GM18499 (cell line): ENCODE results near the gene LZTFL1.
"Not testable (repeated sequence)": the region's sequence is repeated elsewhere in the genome, so short reads cannot be mapped to it uniquely, and the experiment has no call there.

Experiments
- ATAC-seq: cut with Tn5 transposase; IDR thresholded peaks from one replicate; pipeline ENCODE4 v1.9.1; 2021; ENCODE audit warnings: moderate number of reproducible peaks; ENCODE audit not compliant: insufficient read depth, unreplicated experiment

Gene LZTFL1

DNA sequence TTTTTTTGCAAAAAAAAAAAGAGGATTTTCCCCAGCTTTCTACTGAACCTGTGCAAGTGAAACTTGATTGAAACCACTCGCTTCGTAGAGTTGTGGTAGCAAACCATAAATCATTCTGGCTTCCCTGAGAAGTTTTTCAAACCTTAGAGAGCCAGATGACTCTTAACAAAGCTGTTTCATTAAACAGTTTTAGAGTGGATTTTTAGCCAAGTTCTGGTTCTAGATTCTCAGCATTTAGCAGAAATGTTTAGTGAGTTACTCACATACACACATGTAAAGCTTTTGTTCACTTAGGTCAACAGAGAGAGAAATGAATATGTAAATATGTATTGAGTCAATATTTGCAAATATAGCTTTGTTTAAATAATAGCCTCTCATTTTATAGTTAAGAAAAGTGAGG lies 26.3 kb upstream of the LZTFL1 start:
- no peak for ATAC-seq

- no peak for ATAC-seq
Measured at GRCh38 chr3:45865563-45865962, 23.6 kb upstream of the LZTFL1 start.

DNA sequence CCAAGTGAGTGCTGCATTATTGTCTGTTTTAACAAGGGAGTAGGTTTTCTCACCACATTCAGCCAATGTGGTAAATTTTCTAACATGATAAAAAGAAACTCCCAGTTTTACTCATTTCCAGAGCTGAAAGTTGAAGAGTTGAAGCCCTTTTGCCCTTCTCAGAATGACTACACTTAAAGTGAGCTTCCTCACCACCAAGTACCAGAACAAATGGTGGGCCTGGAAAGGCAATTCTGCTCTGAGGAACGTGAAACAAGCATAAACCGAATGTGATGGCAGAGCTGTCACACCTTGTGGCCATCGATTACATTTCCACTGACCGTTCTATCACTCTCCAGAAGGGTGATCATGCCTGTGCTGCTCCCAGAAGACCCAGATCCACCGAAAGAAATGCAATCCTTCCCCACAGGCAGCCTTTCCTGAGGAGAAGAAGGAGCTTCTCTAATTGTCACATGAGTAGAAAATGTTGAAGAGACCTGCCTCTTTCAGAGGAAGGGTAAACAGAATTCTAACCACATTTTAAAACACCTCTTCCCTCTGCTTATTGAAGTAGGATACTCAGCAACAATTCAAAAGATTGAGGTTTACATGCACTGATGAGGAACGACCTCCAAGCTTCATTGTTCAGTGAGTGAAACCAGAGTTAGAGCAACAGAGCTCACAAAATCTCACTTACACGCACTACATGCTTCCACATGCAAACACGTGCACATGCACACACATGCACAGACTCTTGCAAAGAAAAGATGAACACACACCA lies 23.0 kb upstream of the LZTFL1 start:
- peak; percentile 52 for ATAC-seq

- ATAC-seq, result no peak
Measured at GRCh38 chr3:45861043-45861719, 19.3 kb upstream of the LZTFL1 start.

- no peak for ATAC-seq
Measured at GRCh38 chr3:45860481-45860880, 18.6 kb upstream of the LZTFL1 start.

- ATAC-seq, result no peak
Measured at GRCh38 chr3:45858809-45859543, 17.1 kb upstream of the LZTFL1 start.

DNA sequence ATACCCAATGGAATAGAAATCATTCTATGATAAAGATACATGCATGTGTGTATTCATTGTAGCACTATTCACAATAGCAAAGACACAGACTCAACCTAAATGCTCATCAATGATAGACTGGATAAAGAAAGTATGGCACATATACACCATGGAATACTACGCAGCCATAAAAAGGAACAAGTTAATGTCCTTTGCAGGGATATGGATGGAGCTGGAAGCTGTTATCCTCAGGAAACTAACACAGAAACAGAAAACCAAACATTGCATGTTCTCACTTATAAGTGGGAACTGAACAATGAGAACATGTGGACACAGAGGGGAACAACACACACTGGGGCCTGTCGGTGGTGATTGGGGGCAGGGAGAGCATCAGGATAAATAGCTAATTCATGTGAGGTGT lies 15.1 kb upstream of the LZTFL1 start:
- ATAC-seq, result not testable (repeated sequence)

DNA sequence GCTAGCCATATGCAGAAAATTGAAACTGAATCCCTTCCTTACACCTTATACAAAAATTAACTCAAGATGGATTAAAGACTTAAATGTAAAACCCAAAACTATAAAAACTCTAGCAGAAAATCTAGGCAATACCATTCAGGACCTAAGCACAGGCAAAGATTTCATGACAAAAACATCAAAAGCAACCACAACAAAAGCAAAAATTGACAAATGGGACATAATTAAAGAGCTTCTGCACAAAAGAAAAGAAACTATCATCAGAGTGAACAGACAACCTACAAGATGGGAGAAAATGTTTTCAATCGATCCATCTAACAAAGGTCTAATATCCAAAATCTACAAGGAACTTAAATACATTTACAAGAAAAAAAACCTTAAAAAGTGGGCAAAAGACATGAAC lies 14.4 kb upstream of the LZTFL1 start:
- not testable (repeated sequence) for ATAC-seq

DNA sequence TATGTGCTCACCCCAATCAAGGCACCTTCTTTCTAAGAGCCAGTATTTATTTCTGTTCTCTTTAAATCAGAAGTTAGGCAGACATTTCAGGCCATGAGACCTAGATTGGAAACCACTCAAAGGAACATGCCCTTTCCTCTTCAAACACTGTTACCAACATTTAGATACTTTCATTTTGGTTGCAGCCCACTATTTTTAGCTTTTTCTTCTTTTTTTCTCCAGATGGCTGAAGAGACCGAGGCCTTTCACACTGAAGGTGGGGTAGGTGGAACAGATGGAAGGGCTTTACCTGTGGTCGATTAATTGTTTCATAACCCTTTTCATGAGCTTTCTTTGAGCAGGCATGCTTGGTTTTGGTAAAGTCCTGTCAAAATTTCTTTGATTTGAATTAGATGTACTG lies 10.9 kb upstream of the LZTFL1 start:
- ATAC-seq, result no peak

DNA sequence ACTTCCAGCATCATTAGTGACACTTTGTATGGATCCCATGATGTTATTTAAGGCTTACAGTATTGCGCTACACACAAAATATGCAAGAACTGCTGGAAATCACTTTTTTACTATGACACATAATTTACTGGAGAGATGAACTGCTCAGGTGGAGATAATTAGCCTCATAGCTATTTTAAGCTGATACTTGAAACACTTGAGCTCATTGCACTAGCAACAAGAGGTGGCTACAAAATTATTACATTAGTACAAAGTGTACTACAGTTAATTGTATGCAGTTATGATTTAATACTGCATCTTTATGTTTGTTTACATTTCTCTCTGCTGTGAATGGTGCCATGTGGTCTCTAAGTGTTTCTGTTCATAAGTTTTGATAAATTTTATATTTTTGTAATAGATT lies 6.5 kb upstream of the LZTFL1 start:
- no peak for ATAC-seq

DNA sequence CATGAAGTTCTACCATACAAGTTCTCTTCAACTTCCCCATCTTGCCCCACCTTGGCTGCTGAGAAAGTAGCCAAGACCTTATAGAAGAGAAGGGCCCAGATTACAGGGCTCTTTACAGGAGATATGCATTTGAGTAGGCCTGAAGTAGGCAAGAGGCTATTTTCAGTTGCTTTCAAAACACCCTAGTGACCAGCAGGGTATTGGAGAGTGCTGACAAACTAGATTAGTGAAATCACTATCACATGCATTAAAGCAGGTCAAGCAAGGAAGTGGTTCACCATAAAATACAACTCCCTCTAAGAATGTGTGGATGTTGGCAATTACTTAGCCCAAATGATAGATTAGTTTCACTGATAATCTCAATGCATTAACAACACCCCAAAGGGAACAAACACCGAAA lies 2.7 kb upstream of the LZTFL1 start:
- ATAC-seq, result no peak

DNA sequence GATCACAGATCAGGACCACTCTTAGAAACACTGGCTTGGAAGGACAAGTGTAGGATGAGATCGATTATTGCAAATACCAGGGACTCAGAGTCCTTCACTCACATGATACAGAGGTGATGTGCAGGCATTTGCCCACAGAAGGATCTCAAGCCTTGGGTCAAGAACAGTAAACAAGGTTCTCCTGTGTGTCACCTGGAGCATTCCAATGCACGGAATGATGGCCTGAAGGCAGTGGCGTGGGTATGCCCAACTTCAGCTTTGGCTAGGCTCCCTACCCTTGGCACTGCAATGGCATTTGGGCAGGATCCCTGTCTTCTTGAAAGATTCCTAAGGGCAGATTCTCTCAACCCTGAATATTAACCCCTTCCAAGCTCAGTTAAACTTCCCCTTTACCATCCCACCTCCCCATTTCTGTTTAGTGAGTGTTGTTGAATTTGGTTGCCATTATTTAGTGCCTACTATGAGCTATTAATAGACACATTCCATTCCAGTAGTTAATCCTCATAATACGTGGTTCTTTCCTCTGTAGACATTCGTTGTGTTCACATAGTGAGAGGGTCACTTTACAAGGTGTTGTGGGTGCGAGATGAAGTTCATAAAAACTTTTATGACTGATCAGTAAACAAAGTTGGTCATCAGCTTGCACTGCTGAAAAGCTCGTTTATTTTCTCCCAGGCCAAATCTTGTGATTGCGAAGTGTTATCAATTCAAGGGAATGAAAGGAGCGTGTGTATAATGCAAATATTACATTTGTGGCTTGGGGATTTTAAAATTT lies 1.1 kb upstream of the LZTFL1 start:
- no peak for ATAC-seq

- no peak for ATAC-seq
Measured at GRCh38 chr3:45841420-45841756, 531 bp downstream of the LZTFL1 start.

GRCh38 chr3:45838466-45838865 lies 3.5 kb downstream of the LZTFL1 start:
- no peak for ATAC-seq

GRCh38 chr3:45832699-45833098 lies 9.2 kb downstream of the LZTFL1 start:
- ATAC-seq, result no peak

GRCh38 chr3:45830121-45830520 lies 11.8 kb downstream of the LZTFL1 start:
- ATAC-seq, result no peak

DNA sequence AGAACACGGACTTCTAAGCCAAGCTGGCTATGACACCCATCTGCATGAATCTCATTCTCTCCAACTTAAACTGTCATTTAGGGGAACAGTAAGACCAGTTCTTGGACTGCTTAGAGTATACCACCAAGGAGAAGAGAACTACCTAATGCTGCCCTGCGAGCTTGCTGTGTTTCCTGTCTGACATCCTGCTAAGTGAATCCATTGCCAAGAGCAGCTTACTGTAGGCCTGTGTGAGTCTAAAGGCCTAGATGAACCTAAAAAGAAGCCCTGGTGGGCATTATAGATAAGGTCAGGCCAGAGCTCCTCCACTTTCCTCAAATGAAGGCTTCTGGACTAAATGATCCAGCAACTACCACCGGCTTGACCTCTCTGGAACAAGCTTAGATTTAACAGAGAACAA lies 15.0 kb downstream of the LZTFL1 start:
- ATAC-seq, result no peak

GRCh38 chr3:45826321-45826720 lies 15.6 kb downstream of the LZTFL1 start:
- ATAC-seq, result no peak

GRCh38 chr3:45821127-45821526 lies 20.8 kb downstream of the LZTFL1 start:
- no peak for ATAC-seq

- no peak for ATAC-seq
Measured at GRCh38 chr3:45819543-45819942, 22.4 kb downstream of the LZTFL1 start.
